ENCODE results near the gene SNX25. TPM values are rescaled to one million over a fixed set of nuclear protein-coding genes. Genes with fewer than 3 reads are reported as not detected.

The SNX25 gene
- total and polyA plus RNA-seq, 2 experiments from 2014 or later: 6.9 to 25.0 TPM

DNA sequence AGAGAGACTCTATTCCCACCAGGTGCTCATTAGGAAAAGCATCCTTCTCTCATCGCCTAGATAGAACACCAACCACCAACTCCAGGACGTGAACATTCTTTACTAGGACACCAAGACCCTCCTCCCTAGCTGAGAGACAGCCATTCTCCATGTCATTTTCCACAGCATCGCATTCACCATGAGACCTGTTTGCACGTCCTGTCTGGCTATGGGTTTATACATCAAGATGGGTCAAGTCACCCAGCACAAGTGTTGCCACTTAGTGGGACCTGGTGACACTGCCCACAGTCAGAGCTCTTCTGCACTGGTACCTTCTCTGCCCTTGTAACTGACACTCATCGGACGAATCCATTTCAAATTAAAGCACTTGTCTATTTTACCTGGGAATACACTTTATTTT lies 168.9 kb downstream of the SNX25 start:
- Histone ChIP-seq H3K4me3 (no peak overlapping the region), H2AFZ (no peak overlapping the region), H3K4me1 (ENCODE audit: insufficient read depth) (0 out of 2 replicates have a peak, but pooled peaks cover 3% of the 10 kb centered on the region), H3K9me2 (ENCODE audit: insufficient read depth) (no peaks in the 10 kb centered on the region), H3F3A (replicated peaks; ENCODE audit: low read depth) (no peaks in the 10 kb centered on the region), H3K79me2 (replicated peaks; ENCODE audit: insufficient read depth) (no peaks in the 10 kb centered on the region), H3K36me3 (ENCODE audit: insufficient read depth) (no peaks in the 10 kb centered on the region), H3K27me3 (ENCODE audit: insufficient read depth) (no peaks in the 10 kb centered on the region), H3K27ac (ENCODE audit: low read depth) (no peak overlapping the region), H3K4me2 (no peak overlapping the region), H4K20me1 (replicated peaks; ENCODE audit: insufficient read depth) (no peaks in the 10 kb centered on the region)
- Mint-ChIP-seq H3K27me3 (ENCODE audit: insufficient read depth, low read depth, poor library complexity) (no peaks in the 10 kb centered on the region), H3K4me1 (0 out of 3 replicates have a peak, but pooled peaks cover 2% of the 10 kb centered on the region), H3K27ac (no peak overlapping the region), H3K4me3 (no peak overlapping the region), H3K9me3 (peaks cover 9% of the 10 kb centered on the region; the same call in 2 of the 3 replicates), H3K36me3 (ENCODE audit: low read depth) (peaks cover 10% of the 10 kb centered on the region)
- no peak for DNase-seq (ENCODE audit: low spot score)
- TF ChIP-seq CREB1 (CRISPR knock-in tag; IDR thresholded peaks at IDR 0.05; ENCODE audit: low read depth) (no peak), POLR2AphosphoS5 (IDR thresholded peaks at IDR 0.05; ENCODE audit: low read depth) (no peak), EZH2phosphoT487 (IDR thresholded peaks at IDR 0.05; ENCODE audit: unreplicated experiment) (no peak), STAT1 (IDR thresholded peaks at IDR 0.05; ENCODE audit: unreplicated experiment) (no peak), ZNF462 (CRISPR knock-in tag; IDR thresholded peaks at IDR 0.05) (no peak), JUNB (IDR thresholded peaks at IDR 0.05; ENCODE audit: unreplicated experiment) (no peak), ZNF331 (CRISPR knock-in tag; IDR thresholded peaks at IDR 0.05; ENCODE audit: low read depth) (no peak), NANOG (IDR thresholded peaks at IDR 0.05; ENCODE audit: borderline replicate concordance) (no peak), EZH2 (IDR thresholded peaks at IDR 0.05; ENCODE audit: low read depth, unreplicated experiment) (no peak), ZNF114 (CRISPR knock-in tag; IDR thresholded peaks at IDR 0.05) (no peak)
- TF ChIP-seq, protein P1, sequence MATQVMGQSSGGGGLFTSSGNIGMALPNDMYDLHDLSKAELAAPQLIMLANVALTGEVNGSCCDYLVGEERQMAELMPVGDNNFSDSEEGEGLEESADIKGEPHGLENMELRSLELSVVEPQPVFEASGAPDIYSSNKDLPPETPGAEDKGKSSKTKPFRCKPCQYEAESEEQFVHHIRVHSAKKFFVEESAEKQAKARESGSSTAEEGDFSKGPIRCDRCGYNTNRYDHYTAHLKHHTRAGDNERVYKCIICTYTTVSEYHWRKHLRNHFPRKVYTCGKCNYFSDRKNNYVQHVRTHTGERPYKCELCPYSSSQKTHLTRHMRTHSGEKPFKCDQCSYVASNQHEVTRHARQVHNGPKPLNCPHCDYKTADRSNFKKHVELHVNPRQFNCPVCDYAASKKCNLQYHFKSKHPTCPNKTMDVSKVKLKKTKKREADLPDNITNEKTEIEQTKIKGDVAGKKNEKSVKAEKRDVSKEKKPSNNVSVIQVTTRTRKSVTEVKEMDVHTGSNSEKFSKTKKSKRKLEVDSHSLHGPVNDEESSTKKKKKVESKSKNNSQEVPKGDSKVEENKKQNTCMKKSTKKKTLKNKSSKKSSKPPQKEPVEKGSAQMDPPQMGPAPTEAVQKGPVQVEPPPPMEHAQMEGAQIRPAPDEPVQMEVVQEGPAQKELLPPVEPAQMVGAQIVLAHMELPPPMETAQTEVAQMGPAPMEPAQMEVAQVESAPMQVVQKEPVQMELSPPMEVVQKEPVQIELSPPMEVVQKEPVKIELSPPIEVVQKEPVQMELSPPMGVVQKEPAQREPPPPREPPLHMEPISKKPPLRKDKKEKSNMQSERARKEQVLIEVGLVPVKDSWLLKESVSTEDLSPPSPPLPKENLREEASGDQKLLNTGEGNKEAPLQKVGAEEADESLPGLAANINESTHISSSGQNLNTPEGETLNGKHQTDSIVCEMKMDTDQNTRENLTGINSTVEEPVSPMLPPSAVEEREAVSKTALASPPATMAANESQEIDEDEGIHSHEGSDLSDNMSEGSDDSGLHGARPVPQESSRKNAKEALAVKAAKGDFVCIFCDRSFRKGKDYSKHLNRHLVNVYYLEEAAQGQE (IDR thresholded peaks at IDR 0.05; ENCODE audit: unreplicated experiment): no peak
- TF ChIP-seq, protein P2, sequence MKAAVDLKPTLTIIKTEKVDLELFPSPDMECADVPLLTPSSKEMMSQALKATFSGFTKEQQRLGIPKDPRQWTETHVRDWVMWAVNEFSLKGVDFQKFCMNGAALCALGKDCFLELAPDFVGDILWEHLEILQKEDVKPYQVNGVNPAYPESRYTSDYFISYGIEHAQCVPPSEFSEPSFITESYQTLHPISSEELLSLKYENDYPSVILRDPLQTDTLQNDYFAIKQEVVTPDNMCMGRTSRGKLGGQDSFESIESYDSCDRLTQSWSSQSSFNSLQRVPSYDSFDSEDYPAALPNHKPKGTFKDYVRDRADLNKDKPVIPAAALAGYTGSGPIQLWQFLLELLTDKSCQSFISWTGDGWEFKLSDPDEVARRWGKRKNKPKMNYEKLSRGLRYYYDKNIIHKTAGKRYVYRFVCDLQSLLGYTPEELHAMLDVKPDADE (IDR thresholded peaks at IDR 0.05): no peak
- TF ChIP-seq, protein P3, sequence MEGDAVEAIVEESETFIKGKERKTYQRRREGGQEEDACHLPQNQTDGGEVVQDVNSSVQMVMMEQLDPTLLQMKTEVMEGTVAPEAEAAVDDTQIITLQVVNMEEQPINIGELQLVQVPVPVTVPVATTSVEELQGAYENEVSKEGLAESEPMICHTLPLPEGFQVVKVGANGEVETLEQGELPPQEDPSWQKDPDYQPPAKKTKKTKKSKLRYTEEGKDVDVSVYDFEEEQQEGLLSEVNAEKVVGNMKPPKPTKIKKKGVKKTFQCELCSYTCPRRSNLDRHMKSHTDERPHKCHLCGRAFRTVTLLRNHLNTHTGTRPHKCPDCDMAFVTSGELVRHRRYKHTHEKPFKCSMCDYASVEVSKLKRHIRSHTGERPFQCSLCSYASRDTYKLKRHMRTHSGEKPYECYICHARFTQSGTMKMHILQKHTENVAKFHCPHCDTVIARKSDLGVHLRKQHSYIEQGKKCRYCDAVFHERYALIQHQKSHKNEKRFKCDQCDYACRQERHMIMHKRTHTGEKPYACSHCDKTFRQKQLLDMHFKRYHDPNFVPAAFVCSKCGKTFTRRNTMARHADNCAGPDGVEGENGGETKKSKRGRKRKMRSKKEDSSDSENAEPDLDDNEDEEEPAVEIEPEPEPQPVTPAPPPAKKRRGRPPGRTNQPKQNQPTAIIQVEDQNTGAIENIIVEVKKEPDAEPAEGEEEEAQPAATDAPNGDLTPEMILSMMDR (conservative IDR thresholded peaks at IDR 0.05; ENCODE audit: low read depth in 2 of 2): no peak
- no peak for ATAC-seq

Data from GM23338 (cell line).